Fibroblast of mammary gland (primary cell): ENCODE measurements around the gene PSMA7.
A peak's percentile ranks its signal among the peaks of the same experiment; 100 is the strongest.

Experiments
- DNase-seq: peaks from one replicate; pipeline ENCODE4 v3.0.0-alpha.2; 2010; ENCODE audit warnings: low read depth
- H3K4me3 ChIP-seq: 2 replicates; pipeline ENCODE4 v1.5.1; 2011; ENCODE audit warnings: low read depth, mild to moderate bottlenecking, low read length, moderate library complexity; ENCODE audit not compliant: control insufficient read depth
- CTCF ChIP-seq: conservative IDR thresholded peaks from 2 replicates; pipeline ENCODE4 v1.5.1; 2011; ENCODE audit warnings: low read depth, low read length, inconsistent platforms; ENCODE audit not compliant: control insufficient read depth, insufficient read depth

The PSMA7 gene

GRCh38 chr20:62101078-62101477 is 42.1 kb downstream of the PSMA7 start:
- DNase-seq = no peak
- no peak overlapping the region for H3K4me3 ChIP-seq
- TF ChIP-seq CTCF = no peak

- no peak for DNase-seq
- TF ChIP-seq CTCF = no peak
- H3K4me3 ChIP-seq = no peak overlapping the region
Observed at GRCh38 chr20:62097881-62098407, 45.2 kb downstream of the PSMA7 start.

- no peak overlapping the region for H3K4me3 ChIP-seq
- no peak for TF ChIP-seq CTCF
- DNase-seq = no peak
Observed at GRCh38 chr20:62096421-62097380, 46.5 kb downstream of the PSMA7 start.

- TF ChIP-seq CTCF = no peak
- DNase-seq = no peak
Observed at GRCh38 chr20:62089393-62089792, 53.8 kb downstream of the PSMA7 start.

GRCh38 chr20:62088258-62089127 is 54.7 kb downstream of the PSMA7 start:
- TF ChIP-seq CTCF = no peak
- H3K4me3 ChIP-seq = no peak overlapping the region
- DNase-seq = peak; percentile 96

More at GRCh38 chr20:62089393-62089792, 53.8 kb downstream of the PSMA7 start:
- H3K4me3 ChIP-seq = no peak overlapping the region

- no peak for DNase-seq
- TF ChIP-seq CTCF = no peak
Observed at GRCh38 chr20:62087632-62088031, 55.6 kb downstream of the PSMA7 start.

More at GRCh38 chr20:62087632-62088031, 55.6 kb downstream of the PSMA7 start:
- H3K4me3 ChIP-seq = no peak overlapping the region
